SIG-M5 treated with dmso at 0.1 percent for 504 hours (cell line): ENCODE results near the gene RMI2.
"Not testable (repeated sequence)": the region's sequence is repeated elsewhere in the genome, so short reads cannot be mapped to it uniquely, and the experiment has no call there.

Source experiments
- DNase-seq: peaks from one replicate; lab custom pipeline; 2025; ENCODE audit not compliant: unreplicated experiment; lab: John Stamatoyannopoulos, UW

Gene RMI2

GRCh38 chr16:11350921-11351335 is 5.7 kb downstream of the RMI2 start:
- DNase-seq = no peak

- DNase-seq = no peak
Measured at GRCh38 chr16:11353158-11353557, 7.9 kb downstream of the RMI2 start.

GRCh38 chr16:11354407-11354732 is 9.1 kb downstream of the RMI2 start:
- no peak for DNase-seq

- peak; percentile 52 for DNase-seq
Measured at GRCh38 chr16:11354733-11355574, 9.7 kb downstream of the RMI2 start.

- no peak for DNase-seq
Measured at GRCh38 chr16:11355862-11356261, 10.6 kb downstream of the RMI2 start.

- peak; percentile 38 for DNase-seq
Measured at GRCh38 chr16:11356573-11357331, 11.5 kb downstream of the RMI2 start.

- no peak for DNase-seq
Measured at GRCh38 chr16:11358531-11358930, 13.3 kb downstream of the RMI2 start.

GRCh38 chr16:11359370-11359769 is 14.1 kb downstream of the RMI2 start:
- peak; percentile 82 for DNase-seq

GRCh38 chr16:11360641-11361373 is 15.5 kb downstream of the RMI2 start:
- DNase-seq = no peak

GRCh38 chr16:11361701-11362451 is 16.6 kb downstream of the RMI2 start:
- DNase-seq = peak; percentile 35

GRCh38 chr16:11363927-11364258 is 18.6 kb downstream of the RMI2 start:
- DNase-seq = no peak

- DNase-seq = no peak
Measured at GRCh38 chr16:11367483-11367906, 22.2 kb downstream of the RMI2 start.

- DNase-seq = peak; percentile 67
Measured at GRCh38 chr16:11370084-11370931, 25.0 kb downstream of the RMI2 start.

GRCh38 chr16:11370932-11371279 is 25.6 kb downstream of the RMI2 start:
- not testable (repeated sequence) for DNase-seq

GRCh38 chr16:11372073-11372828 is 27.0 kb downstream of the RMI2 start:
- no peak for DNase-seq

- DNase-seq = no peak
Measured at GRCh38 chr16:11372829-11373306, 27.6 kb downstream of the RMI2 start.

- no peak for DNase-seq
Measured at GRCh38 chr16:11374255-11374654, 29.0 kb downstream of the RMI2 start.

GRCh38 chr16:11377154-11377553 is 31.9 kb downstream of the RMI2 start:
- DNase-seq = no peak

- not testable (repeated sequence) for DNase-seq
Measured at GRCh38 chr16:11378951-11379350, 33.7 kb downstream of the RMI2 start.
